GM19239 (cell line): ENCODE data around the gene SND1.

ENCODE experiments used
- DNase-seq: peaks from one replicate; pipeline ENCODE4 v3.0.0; 2011; ENCODE audit warnings: low spot score; ENCODE audit not compliant: insufficient read length
- FAIRE-seq: peaks from 2 replicates; lab custom pipeline; 2011; peaks lifted over from hg19 to GRCh38; lab: Jason Lieb, UNC

SND1 gene

DNA sequence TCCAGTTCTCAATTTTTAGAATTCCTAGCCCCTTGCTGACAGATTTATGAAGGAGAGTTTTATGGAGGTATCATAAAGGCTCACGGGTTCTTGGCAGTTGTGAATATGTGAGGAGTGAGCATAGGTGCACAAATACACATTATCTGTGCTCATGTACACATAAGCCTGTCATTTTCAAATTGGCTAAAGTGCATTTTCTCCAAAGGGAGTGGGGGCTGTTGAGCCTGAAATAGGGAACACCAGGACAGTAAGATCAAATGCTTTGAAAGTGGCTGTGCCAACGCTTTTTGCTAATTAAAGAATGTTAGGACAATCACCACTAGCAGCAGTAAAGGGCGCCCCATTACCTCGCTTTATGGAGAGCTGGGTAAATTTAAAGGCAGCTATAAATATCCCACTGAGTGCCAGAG lies 387.6 kb downstream of the SND1 start:
- DNase-seq = no peak

DNA sequence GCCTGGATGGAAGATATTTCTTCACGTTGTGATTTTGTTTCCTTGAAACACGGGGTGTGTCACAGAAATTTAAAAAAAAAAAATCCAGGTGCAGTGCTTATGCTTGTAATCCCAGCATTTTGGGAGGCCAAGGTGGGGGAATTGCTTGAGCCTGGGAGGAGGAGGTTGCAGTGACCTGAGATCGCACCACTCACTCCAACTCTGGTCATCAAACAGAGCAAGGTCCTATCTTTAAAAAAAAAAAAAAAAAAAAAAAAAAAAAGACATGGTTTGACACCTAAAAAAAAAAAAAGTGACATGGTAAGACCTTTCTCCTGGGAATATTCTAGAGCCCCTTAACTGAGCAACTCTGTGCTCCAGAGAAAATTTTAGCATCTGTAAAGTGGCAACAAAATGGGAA lies 388.2 kb downstream of the SND1 start:
- DNase-seq = no peak
- no peak for FAIRE-seq

More for the DNA sequence above, 387.6 kb downstream of the SND1 start:
- no peak for FAIRE-seq

DNA sequence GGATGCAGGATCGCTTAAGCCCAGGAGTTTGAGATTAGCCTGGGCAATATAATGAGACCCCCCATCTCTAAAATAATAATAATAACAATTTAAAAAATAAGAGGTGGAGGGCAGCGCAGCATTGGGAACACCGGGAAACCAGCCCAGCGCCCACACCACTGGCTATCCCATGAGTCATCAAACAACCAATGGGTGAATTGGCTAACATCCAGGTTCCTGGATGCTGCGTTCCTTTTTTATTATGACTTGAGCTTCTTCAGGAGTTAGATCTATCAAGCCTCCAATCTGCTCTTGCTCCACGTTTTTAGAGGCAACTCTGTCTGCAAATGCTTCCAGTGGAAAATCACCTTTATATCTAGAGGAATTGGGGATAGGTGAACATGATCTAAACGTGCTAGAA lies 389.2 kb downstream of the SND1 start:
- FAIRE-seq = no peak
- DNase-seq = no peak

DNA sequence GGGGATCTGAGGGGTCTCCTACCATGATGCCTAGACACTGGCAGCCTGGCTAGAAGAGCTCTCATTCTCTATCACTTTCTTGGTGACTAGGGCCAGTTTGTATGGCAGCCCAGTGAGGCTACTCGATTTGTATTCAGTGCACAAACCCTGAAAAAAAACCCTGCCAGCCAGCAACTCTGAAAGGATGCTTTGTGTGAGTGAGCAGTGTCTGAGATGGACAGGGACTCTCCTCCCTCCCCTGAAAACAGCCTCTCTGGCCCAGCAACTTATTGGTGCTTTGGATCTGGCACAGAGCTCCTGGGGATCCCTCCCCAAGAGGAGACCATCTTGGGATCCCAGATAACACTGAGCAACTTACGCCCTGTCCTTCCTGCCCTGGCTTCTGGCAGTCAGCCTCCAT lies 390.0 kb downstream of the SND1 start:
- FAIRE-seq = no peak
- no peak for DNase-seq

DNA sequence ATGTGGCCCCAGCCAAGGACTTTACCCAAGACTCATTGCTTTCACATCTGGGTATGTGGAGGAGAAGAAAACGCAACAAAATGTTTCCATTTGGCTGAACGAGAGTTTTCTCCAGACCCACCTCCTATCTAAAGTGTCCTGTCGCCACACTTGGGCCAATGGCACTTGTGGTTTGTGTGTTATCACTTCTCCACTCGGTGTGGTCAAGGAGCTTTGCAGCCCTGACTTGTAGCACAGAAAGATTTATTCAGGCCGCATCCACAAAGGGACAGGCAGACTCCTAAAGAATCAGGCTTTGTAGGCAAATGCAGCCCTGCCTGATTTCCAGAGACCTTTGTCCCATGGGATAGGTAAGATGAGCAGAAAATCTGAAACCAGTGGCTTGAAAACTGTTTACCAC lies 392.1 kb downstream of the SND1 start:
- FAIRE-seq = no peak

DNA sequence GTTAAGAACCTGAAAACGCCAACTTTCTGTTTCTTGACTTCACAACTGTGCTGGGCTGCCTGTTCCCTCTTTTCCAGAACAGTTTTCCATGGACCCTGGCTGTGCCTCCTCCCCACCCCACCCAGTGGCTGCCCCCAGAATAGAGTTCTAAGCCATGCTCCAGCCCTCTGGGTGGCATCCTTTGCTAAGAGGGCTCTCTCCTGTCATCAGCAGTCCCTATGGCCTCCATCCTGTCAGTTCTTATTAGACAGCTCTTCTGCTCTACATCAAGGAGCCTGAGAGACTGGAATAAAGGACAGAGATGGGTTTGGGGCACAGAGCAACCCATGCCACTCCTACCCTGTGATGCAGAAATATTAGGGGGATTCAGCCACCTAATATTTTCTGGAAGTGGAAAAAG lies 393.2 kb downstream of the SND1 start:
- FAIRE-seq (no peak), DNase-seq (no peak)

More for the DNA sequence above, 392.1 kb downstream of the SND1 start:
- DNase-seq = no peak

DNA sequence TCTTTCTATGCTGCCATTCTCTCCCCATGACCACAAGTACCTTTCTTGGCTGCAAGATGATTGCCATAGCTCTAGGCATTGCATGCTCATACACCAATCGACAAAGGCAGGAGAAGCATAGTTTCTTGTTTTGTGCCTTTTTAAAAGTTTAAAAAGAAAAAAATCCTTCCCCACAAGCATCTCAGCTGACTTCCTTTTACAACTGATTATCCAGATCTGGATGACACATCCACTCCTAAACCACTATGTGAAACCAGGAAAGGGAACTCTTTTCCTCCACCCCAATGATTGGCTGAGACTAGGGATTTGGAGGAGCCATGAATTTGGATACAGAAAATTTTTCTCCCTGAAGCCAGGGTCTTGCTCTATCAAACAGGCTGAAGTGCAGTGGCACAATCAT lies 393.8 kb downstream of the SND1 start:
- no peak for FAIRE-seq
- no peak for DNase-seq

DNA sequence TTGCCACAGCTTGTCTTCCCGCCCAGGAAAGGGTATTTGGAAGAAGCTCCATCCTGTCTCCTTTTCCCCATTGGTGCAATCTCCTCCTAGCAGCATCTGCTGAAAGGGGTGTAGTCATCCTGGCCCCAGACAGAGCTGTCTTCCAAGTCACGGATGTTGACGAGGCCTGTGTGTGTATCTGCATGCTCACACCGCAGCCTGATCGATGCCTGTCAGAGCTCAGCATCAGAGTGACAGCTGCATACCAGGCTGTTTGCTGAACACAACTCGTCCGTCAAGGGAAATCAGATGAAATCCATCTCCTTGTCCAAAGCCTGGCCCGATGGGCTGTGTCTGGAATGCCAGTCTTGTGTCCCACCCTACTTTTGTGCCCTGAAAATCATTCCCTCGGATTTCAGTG lies 400.4 kb downstream of the SND1 start:
- DNase-seq (no peak), FAIRE-seq (no peak)

DNA sequence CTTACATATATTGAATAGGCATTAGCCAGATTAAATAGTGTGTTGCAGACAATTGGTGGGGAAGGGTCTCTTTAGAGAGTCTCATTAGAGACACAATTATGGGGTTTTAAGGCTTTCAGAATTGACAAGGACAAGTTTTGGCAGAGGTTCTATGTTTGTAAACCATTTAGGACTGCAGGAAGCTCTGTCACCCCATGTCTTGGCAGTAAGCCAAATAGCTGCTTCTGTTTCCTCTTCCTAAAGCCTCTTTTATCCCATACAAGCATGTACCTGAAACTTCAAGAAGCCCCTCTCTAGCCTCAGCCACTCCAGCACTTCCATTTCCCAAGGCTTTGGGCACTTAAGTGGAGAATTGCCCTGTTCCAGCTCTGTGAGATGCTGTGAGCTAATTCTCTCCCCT lies 401.0 kb downstream of the SND1 start:
- no peak for FAIRE-seq
- DNase-seq = no peak

DNA sequence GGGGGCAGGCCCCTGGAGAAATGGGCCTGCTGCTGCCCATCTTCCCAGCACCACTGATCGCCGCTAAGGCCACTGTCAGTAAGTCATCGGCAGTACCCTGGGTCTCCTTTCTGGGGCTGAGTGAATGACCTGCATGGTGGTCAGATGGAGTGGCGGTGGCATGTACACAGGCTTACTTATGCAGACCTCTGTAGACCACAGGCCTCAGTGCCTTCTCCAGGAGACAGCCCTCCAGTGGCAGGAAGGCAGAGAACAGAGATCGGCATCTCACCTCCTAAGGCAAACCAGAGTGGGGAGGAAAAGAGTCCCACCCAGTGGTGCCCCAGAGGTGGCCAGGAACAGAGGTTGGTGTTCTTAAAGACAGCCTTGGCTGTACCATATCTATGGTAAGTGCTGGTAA lies 402.0 kb downstream of the SND1 start:
- DNase-seq (no peak), FAIRE-seq (no peak)

DNA sequence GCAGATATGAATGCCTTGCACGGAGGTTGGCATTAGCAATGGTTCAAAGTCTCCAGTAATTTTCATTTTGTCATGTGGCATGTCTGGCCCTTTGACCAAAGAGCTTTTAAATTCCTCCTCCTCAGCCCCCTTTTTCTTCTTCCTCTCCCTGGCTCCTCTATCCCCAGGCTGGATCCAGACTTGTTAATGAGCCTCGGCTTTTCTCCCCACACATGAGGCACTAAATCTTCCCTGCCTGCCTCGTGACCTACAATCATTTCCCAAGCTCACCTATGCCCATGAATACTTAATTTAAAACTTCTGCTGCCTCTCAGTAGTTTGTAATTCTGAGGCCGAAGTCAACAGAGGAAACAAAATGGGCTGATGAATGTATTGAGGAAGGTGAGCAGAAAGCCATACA lies 402.5 kb downstream of the SND1 start:
- DNase-seq = no peak
- FAIRE-seq = no peak

DNA sequence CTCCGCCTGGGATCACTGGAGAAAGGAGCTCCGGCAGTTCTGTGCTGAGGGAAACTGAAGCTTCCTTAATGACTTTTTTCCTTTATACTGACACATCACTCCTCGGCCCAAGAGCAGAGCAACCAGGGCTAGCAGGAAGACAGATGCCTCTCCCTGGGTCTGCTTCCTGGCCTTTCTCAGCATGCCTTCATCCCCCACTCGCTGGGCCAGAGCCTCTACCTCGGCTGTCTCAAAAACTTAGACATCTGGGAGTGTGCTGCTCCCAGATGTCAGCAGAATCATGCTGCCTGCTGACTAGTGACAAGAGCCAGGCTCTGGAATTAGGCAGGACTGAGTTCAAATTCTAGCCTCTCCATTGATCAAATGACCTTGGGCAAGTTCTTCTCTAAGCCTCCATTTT lies 403.6 kb downstream of the SND1 start:
- DNase-seq = no peak
- no peak for FAIRE-seq

DNA sequence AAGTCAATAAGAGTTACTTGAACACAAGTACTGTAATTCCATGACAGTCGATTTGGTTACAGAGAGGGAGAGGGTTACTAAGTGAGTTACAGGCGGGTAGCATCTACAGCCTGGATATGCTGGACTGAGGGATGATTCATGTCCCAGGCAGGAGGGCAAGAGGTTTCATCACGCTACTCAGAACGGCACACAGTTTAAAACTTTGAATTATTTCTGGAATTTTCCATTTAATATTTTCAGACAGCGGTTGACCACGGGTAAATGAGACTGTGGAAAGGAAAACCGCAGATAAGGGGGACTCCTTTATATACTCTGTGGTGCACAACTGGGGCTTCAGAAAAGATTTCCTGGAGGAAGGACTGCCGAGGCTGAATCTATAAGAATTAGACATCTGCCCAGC lies 404.9 kb downstream of the SND1 start:
- no peak for DNase-seq
- FAIRE-seq = no peak

DNA sequence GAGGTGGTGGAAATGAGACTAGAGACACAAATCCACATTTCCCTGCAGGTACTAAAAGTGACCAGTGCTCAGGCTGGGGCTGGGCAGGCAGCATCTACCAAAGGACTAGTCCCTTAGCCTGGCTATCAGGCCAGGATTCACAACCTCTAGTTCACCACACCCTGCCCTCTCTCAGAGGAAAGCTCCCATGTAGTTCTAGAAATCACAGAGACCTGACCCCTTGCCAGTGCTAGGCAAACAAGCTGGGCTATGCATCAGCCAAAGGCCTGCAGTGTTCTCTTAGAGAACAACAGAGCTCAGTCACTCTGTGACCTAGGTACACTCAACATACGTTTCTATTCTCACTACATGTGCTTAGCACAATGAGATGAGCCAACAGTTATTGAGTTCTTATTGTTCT lies 405.9 kb downstream of the SND1 start:
- no peak for FAIRE-seq
- no peak for DNase-seq

DNA sequence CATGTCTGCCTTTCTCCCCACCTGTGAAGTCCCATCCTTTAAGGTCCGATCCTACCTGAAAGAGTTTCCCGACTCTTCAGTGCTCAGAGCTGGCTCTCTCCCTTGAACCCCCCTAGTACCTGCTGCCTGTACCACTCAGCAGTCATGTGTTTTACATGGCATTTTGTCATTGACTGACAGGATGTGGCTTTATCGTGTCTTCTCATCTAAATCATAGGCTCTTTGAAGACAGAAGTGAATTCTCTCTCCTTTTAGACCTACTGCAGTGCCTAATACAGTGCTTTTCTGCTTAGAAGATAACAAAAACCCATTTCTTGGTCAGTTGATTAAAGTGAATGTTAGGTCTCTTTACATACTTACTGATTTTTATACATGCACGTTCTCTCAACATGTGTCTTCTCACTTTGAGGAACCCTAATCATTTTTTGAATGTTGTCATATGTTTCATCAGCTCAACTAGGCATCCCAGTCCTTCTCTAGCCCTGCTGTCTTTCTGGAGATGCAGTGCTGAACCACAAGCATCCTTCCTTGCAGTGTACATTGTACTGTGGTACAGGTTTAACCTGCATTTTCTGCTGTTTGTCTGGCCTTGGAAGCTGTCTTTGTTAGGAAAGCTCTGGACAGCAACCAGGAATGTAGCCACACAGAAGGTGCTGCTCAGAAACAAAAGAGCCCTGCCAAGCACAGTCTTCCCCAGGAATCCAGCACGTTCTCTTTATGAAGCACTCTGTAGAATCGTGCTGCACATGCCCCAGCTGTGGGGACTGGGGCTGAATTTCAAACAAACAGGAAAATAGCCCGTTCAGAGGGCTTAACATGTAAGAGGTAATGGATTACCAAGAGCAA lies 407.4 kb downstream of the SND1 start:
- DNase-seq (no peak), FAIRE-seq (no peak)

DNA sequence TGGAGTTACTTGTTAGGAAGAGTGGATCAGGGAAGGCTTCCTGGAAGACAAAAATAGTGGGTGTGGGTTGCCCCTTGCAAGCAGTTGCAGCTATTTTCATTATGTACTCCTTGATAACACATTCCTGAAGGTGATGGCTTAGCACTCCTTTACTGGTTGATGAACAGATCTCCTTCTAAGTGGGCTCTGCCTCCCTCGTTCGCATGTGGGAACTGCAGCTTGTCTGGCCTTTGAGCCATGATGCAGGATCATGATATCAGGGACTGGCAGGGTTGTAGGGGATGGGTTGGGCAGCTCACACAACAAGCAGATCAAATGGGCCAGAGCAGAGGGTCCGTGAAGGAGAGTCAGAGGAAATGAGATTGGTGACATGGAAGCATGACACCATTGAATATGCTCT lies 408.0 kb downstream of the SND1 start:
- no peak for FAIRE-seq
- no peak for DNase-seq

DNA sequence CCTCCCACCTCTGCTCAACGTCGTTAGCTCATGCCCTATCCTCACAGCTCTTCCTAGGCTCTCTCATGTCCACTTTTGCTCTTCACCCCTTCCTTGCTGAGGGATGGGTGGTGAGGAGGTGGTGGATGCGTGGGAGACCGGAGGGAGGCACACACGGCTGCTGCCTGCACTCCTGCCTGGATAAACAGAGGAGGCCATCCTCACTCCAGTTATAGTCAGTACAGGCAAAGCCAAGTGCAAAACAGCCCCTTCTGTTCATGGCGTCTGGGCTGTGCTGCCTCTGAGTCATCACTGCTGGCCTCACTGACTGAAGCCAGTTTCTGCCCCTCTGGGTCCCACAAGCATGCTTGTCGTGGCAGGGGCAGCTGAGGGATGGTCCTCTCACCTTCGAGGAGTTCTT lies 411.1 kb downstream of the SND1 start:
- FAIRE-seq = no peak
- DNase-seq = no peak

DNA sequence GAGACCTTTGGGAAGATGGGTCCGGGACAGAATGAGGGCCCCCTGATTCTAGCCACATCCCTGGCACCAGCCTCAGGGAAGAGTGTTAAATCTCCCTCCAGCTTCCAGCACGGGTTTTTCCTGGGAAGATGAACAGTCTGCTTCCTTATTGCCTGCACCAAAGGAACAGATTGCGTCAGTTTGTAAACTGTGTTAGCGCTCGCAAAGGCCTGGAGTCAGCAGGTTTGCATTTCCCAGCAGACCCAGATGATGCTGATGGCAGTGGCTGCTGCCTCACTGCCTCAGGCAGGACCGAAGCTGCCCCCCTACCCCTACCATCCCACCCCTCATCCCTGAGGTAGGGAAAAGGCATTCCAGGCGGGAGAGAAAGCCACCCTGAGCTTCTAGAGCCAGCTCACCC lies 413.9 kb downstream of the SND1 start:
- no peak for FAIRE-seq
- no peak for DNase-seq

DNA sequence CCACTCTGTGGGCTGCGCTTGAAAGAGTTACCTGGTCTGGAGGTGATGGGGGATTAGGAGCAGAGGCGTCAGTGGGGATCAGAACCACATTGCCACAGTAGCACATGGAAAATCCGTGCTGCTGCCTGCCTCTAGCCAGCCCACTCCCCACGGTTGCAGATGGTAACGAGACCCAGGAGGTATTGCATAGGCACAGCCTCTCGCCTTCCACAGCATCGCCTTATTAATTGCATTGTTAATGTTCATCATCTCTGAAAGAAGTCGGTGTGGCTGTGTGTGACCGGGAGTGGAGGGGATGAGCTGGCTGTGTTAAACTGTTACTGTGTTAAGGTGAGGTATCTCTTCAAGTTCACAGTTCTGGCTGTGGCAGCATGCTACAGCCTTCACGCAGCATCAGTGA lies 414.4 kb downstream of the SND1 start:
- FAIRE-seq = no peak
- no peak for DNase-seq

DNA sequence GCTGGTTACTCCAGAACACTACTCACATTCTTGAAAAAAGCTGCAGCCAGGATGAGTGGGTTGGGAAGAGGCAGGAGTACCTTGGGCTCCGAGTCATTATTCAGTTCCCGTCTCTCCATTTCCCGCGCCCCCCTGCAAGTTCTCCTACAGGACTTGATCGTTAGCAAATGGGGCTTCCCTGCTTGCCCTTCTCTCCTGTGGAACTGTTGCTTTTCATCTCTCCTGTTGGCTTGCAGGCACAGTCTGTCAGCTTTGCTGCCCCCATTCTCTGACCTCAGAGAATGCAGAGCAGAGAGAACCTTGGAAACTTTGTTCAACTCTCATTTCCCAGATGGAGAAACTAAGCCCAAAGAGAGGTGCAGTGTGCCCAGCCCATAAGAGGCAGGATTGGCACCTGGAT lies 414.9 kb downstream of the SND1 start:
- FAIRE-seq (no peak), DNase-seq (no peak)

DNA sequence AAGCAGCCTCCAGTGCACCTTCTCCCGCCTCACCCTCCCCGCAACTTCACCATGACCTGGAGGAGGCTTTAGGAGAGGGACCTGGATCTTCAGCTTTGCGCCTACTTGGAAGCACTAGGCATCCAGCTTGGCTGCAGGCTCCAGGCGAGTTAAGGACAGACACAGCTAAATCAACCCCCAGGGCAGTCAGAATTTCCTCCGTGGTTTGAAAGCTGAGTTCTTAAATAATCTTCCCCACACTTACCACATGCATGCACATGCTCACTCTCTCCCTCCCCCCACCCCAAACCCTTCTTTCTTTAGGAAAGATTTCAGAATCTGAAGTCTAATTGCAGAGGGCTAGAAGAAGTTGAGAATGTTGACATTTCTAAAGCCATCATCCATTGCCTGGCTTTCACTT lies 416.0 kb downstream of the SND1 start:
- DNase-seq (no peak), FAIRE-seq (no peak)

DNA sequence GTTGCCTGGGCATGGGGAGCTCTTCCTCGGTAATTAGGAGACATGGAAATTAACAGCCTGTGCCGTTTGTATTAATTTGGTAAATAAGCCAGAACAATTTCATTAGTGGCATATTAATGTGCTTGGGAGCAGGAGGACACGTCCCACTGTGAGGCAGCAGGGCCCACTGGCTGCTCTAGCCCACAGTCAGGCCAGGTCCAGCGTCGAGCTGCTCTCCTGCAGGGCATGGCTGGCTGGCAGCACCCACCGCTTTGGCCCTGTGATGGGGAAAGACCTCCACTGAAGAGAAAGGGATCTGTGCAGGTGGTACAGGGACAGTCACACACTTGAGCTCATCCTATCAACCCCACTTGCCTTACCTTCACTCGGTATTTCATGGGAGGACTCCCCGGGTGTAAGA lies 416.8 kb downstream of the SND1 start:
- FAIRE-seq (no peak), DNase-seq (no peak)
